ENCODE measurements around the gene MISP3. TPM values are rescaled to one million over a fixed set of nuclear protein-coding genes. Genes with fewer than 3 reads are reported as not detected.

MISP3 gene
- total and polyA plus RNA-seq, 2 experiments from 2014 or later, result 1.9 to 2.4 TPM

DNA sequence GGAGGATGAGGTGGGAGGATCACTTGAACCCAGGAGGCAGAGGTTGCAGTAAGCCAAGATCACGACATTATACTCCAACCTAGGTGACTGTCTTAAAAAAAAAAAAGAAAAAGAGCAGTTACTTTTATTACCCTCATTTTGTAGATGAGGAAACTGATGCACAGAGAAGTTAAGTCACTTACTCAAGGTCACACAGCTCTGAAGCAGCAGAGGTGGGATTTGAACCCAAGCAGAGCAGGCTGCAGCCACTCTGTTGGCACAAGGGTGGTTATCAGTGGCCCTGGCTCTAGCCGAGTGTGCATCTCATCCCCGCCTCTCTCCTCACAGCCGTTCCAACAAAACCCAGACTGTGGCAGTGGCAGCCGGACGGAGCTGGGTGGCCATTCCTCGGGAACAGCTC, 33.4 kb upstream of the MISP3 start:
- H3K36me3 Mint-ChIP-seq (ENCODE audit: low read depth), result no peaks in the 10 kb centered on the region; the same call in 2 of the 3 replicates
- Histone ChIP-seq H3K27ac (ENCODE audit: low read depth) (no peak overlapping the region), H3F3A (replicated peaks; ENCODE audit: low read depth) (0 out of 2 replicates have a peak, but pooled peaks cover under 1% of the 10 kb centered on the region), H3K4me2 (no peak overlapping the region), H3K79me2 (replicated peaks; ENCODE audit: insufficient read depth) (no peaks in the 10 kb centered on the region), H3K9me2 (ENCODE audit: insufficient read depth) (no peaks in the 10 kb centered on the region), H3K4me3 (no peak overlapping the region), H3K36me3 (ENCODE audit: insufficient read depth) (no peaks in the 10 kb centered on the region), H3K27me3 (ENCODE audit: insufficient read depth) (no peaks in the 10 kb centered on the region), H3K4me1 (ENCODE audit: insufficient read depth) (no peaks in the 10 kb centered on the region), H2AFZ (no peak overlapping the region), H4K20me1 (replicated peaks; ENCODE audit: insufficient read depth) (no peaks in the 10 kb centered on the region)
- no peak overlapping the region for H3K27ac Mint-ChIP-seq
- peaks cover 3% of the 10 kb centered on the region for H3K27me3 Mint-ChIP-seq (ENCODE audit: insufficient read depth, low read depth, poor library complexity)
- H3K4me1 Mint-ChIP-seq, result peaks cover 3% of the 10 kb centered on the region; the same call in 2 of the 3 replicates
- ATAC-seq (no peak), DNase-seq (ENCODE audit: low spot score) (no peak)
- H3K9me3 Mint-ChIP-seq, result no peaks in the 10 kb centered on the region
- TF ChIP-seq ZNF114 (CRISPR knock-in tag; IDR thresholded peaks at IDR 0.05) (no peak), EZH2 (IDR thresholded peaks at IDR 0.05; ENCODE audit: low read depth, unreplicated experiment) (no peak), NANOG (IDR thresholded peaks at IDR 0.05; ENCODE audit: borderline replicate concordance) (no peak), ZNF331 (CRISPR knock-in tag; IDR thresholded peaks at IDR 0.05; ENCODE audit: low read depth) (no peak), ETS1 (IDR thresholded peaks at IDR 0.05) (no peak), STAT1 (IDR thresholded peaks at IDR 0.05; ENCODE audit: unreplicated experiment) (no peak), EZH2phosphoT487 (IDR thresholded peaks at IDR 0.05; ENCODE audit: unreplicated experiment) (no peak), JUNB (IDR thresholded peaks at IDR 0.05; ENCODE audit: unreplicated experiment) (no peak), ZNF462 (CRISPR knock-in tag; IDR thresholded peaks at IDR 0.05) (no peak), CREB1 (CRISPR knock-in tag; IDR thresholded peaks at IDR 0.05; ENCODE audit: low read depth) (no peak), REST (IDR thresholded peaks at IDR 0.05; ENCODE audit: unreplicated experiment) (no peak), POLR2AphosphoS5 (IDR thresholded peaks at IDR 0.05; ENCODE audit: low read depth) (no peak)
- TF ChIP-seq, protein P1, sequence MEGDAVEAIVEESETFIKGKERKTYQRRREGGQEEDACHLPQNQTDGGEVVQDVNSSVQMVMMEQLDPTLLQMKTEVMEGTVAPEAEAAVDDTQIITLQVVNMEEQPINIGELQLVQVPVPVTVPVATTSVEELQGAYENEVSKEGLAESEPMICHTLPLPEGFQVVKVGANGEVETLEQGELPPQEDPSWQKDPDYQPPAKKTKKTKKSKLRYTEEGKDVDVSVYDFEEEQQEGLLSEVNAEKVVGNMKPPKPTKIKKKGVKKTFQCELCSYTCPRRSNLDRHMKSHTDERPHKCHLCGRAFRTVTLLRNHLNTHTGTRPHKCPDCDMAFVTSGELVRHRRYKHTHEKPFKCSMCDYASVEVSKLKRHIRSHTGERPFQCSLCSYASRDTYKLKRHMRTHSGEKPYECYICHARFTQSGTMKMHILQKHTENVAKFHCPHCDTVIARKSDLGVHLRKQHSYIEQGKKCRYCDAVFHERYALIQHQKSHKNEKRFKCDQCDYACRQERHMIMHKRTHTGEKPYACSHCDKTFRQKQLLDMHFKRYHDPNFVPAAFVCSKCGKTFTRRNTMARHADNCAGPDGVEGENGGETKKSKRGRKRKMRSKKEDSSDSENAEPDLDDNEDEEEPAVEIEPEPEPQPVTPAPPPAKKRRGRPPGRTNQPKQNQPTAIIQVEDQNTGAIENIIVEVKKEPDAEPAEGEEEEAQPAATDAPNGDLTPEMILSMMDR (conservative IDR thresholded peaks at IDR 0.05; ENCODE audit: low read depth in 2 of 2), result no peak
- no peak overlapping the region for H3K4me3 Mint-ChIP-seq

All from GM23338 (cell line).